Dedifferentiated amniotic fluid mesenchymal stem cell (primary cell): ENCODE results near the gene GOLGA3.
"Not testable (repeated sequence)": the region's sequence is repeated elsewhere in the genome, so short reads cannot be mapped to it uniquely, and the experiment has no call there.

ENCODE experiments used
- DNase-seq: peaks from one replicate; pipeline ENCODE4 v3.0.0-alpha.2; 2016; ENCODE audit errors: extremely low spot score

GOLGA3 gene

GRCh38 chr12:132776816-132777568 is 51.7 kb downstream of the GOLGA3 start:
- DNase-seq, result no peak

GRCh38 chr12:132776230-132776625 is 52.4 kb downstream of the GOLGA3 start:
- DNase-seq, result not testable (repeated sequence)

- DNase-seq, result no peak
Observed at GRCh38 chr12:132775502-132776229, 53.0 kb downstream of the GOLGA3 start.

- no peak for DNase-seq
Observed at GRCh38 chr12:132774646-132775275, 53.9 kb downstream of the GOLGA3 start.

- DNase-seq, result no peak
Observed at GRCh38 chr12:132774159-132774558, 54.5 kb downstream of the GOLGA3 start.

- no peak for DNase-seq
Observed at GRCh38 chr12:132773077-132773955, 55.4 kb downstream of the GOLGA3 start.

GRCh38 chr12:132772606-132773005 is 56.1 kb downstream of the GOLGA3 start:
- DNase-seq, result no peak

GRCh38 chr12:132771126-132771838 is 57.4 kb downstream of the GOLGA3 start:
- DNase-seq, result no peak

GRCh38 chr12:132766380-132767085 is 62.1 kb downstream of the GOLGA3 start:
- no peak for DNase-seq

- DNase-seq, result no peak
Observed at GRCh38 chr12:132765361-132765760, 63.3 kb downstream of the GOLGA3 start.

GRCh38 chr12:132764231-132764630 is 64.4 kb downstream of the GOLGA3 start:
- DNase-seq, result no peak

- DNase-seq, result peak; percentile 79
Observed at GRCh38 chr12:132761921-132762583, 66.6 kb downstream of the GOLGA3 start.

- peak; percentile 61 for DNase-seq
Observed at GRCh38 chr12:132761032-132761920, 67.4 kb downstream of the GOLGA3 start, which contains the start of gene ANKLE2. TSS of gene ANKLE2 (minus strand) at chr12:132761832. CDS start at chr12:132761798, 34 bp downstream.

GRCh38 chr12:132759359-132759758 is 69.3 kb downstream of the GOLGA3 start:
- no peak for DNase-seq

GRCh38 chr12:132758825-132759224 is 69.8 kb downstream of the GOLGA3 start:
- not testable (repeated sequence) for DNase-seq

GRCh38 chr12:132754160-132754932 is 74.3 kb downstream of the GOLGA3 start:
- no peak for DNase-seq

- DNase-seq, result not testable (repeated sequence)
Observed at GRCh38 chr12:132753670-132754069, 75.0 kb downstream of the GOLGA3 start.

GRCh38 chr12:132748319-132748718 is 80.3 kb downstream of the GOLGA3 start:
- no peak for DNase-seq
